ENCODE data around the gene SIGLEC6.

GRCh38 chr19:51472607-51473006 lies 58.9 kb downstream of the SIGLEC6 start:
- TF ChIP-seq, protein P1, sequence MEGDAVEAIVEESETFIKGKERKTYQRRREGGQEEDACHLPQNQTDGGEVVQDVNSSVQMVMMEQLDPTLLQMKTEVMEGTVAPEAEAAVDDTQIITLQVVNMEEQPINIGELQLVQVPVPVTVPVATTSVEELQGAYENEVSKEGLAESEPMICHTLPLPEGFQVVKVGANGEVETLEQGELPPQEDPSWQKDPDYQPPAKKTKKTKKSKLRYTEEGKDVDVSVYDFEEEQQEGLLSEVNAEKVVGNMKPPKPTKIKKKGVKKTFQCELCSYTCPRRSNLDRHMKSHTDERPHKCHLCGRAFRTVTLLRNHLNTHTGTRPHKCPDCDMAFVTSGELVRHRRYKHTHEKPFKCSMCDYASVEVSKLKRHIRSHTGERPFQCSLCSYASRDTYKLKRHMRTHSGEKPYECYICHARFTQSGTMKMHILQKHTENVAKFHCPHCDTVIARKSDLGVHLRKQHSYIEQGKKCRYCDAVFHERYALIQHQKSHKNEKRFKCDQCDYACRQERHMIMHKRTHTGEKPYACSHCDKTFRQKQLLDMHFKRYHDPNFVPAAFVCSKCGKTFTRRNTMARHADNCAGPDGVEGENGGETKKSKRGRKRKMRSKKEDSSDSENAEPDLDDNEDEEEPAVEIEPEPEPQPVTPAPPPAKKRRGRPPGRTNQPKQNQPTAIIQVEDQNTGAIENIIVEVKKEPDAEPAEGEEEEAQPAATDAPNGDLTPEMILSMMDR (IDR thresholded peaks at IDR 0.05), result no peak
- no peak for TF ChIP-seq POLR2A (IDR thresholded peaks at IDR 0.05)

Data from testis (tissue), 2 donors.